Endothelial cell of hepatic sinusoid (primary cell): ENCODE data around the gene CYP2S1.
"Not testable (repeated sequence)": the region's sequence is repeated elsewhere in the genome, so short reads cannot be mapped to it uniquely, and the experiment has no call there.

Experiments used
- in situ Hi-C: cut with HindIII; loops from 2 replicates; pipeline ENCODE4 v1.10.0; 2017; ENCODE audit warnings: low sequenced_read_pairs

Gene CYP2S1

GRCh38 chr19:41194157-41194552 lies 1.1 kb downstream of the CYP2S1 start:
- in situ Hi-C loops = no loop called here

GRCh38 chr19:41195675-41196497 lies 2.9 kb downstream of the CYP2S1 start:
- in situ Hi-C loops = no loop called here

- in situ Hi-C loops = no loop called here
Measured at GRCh38 chr19:41198559-41198958, 5.5 kb downstream of the CYP2S1 start.

GRCh38 chr19:41203371-41203770 lies 10.4 kb downstream of the CYP2S1 start:
- in situ Hi-C loops = no loop called here

GRCh38 chr19:41204338-41204737 lies 11.3 kb downstream of the CYP2S1 start:
- in situ Hi-C loops = not testable (repeated sequence)

- in situ Hi-C loops = no loop called here
Measured at GRCh38 chr19:41205995-41206394, 13.0 kb downstream of the CYP2S1 start.

GRCh38 chr19:41206456-41206855 lies 13.4 kb downstream of the CYP2S1 start:
- in situ Hi-C loops = no loop called here

GRCh38 chr19:41206926-41207750 lies 14.1 kb downstream of the CYP2S1 start:
- in situ Hi-C loops = no loop called here

- in situ Hi-C loops = no loop called here
Measured at GRCh38 chr19:41214161-41214560, 21.1 kb downstream of the CYP2S1 start.

GRCh38 chr19:41217741-41218140 lies 24.7 kb downstream of the CYP2S1 start:
- in situ Hi-C loops = no loop called here

GRCh38 chr19:41218249-41218614 lies 25.2 kb downstream of the CYP2S1 start:
- in situ Hi-C loops = no loop called here

GRCh38 chr19:41218615-41219507 lies 25.8 kb downstream of the CYP2S1 start, which contains the start of gene AXL:
TSS of gene AXL (plus strand) at chr19:41219223. CDS start at chr19:41219393, 170 bp downstream.
- in situ Hi-C loops = no loop called here

GRCh38 chr19:41219924-41220567 lies 27.0 kb downstream of the CYP2S1 start:
- in situ Hi-C loops = no loop called here

GRCh38 chr19:41220811-41221210 lies 27.8 kb downstream of the CYP2S1 start:
- in situ Hi-C loops = no loop called here

GRCh38 chr19:41221514-41222205 lies 28.6 kb downstream of the CYP2S1 start:
- in situ Hi-C loops = no loop called here

GRCh38 chr19:41222240-41222639 lies 29.2 kb downstream of the CYP2S1 start:
- in situ Hi-C loops = no loop called here

GRCh38 chr19:41223431-41224234 lies 30.6 kb downstream of the CYP2S1 start:
- in situ Hi-C loops = no loop called here

GRCh38 chr19:41224632-41225031 lies 31.6 kb downstream of the CYP2S1 start:
- in situ Hi-C loops = no loop called here
